K562 (cell line): Measurements from ENCODE around the gene GCG. TPM values are rescaled to one million over a fixed set of nuclear protein-coding genes. Genes with fewer than 3 reads are reported as not detected.

Source experiments
- ATAC-seq: fragments of 200-7000 bp; cut with Tn5 transposase; 3 replicates; pipeline ENCODE4 v1.9.1; 2020; ENCODE audit warnings: moderate library complexity
- BruUV-seq: library from RNA; stranded (reverse); fragments of 400-500 nt; replicated peaks from 2 replicates; lab custom pipeline; 2021; lab: Mats Ljungman, UMichigan
- CTCF ChIA-PET: fragments of 300-600 bp; formaldehyde crosslinking; extraction: SDS; loops from one replicate; lab custom pipeline; 2021; ENCODE audit warnings: low intra/inter-chr PET ratio; lab: Yijun Ruan, JAX
- POLR2A ChIA-PET: fragments of 300-600, 350-650 bp; sonication (Branson Sonifier 250); formaldehyde crosslinking; extraction: SDS; loops from one replicate; lab custom pipeline; 2021; ENCODE audit warnings: antibody characterized with exemption, inconsistent platforms; lab: Yijun Ruan, JAX
- DNase-seq, 4 experiments: peaks; one replicate each; pipeline versions ENCODE4 v3.0.0 to v3.0.0-alpha.2; 2011 to 2018; ENCODE audit warnings: low spot score in 3 of 4, mixed read lengths in 3 of 4; ENCODE audit errors: extremely low read depth in 1 of 4
- FAIRE-seq: peaks from 2 replicates; lab custom pipeline; 2011; peaks lifted over from hg19 to GRCh38; lab: Jason Lieb, UNC
- H2AFZ ChIP-seq: 2 replicates; pipeline ENCODE4 v1.6.0; 2011; ENCODE audit warnings: low read depth, low read length, control low read depth, inconsistent platforms
- H3K27ac ChIP-seq: fragments of 200-600 bp; 3 replicates; pipeline ENCODE4 v1.8.0; 2011; ENCODE audit warnings: low read depth, mild to moderate bottlenecking, control low read depth, inconsistent platforms, low read length, moderate library complexity, mixed read lengths; ENCODE audit errors: extremely low read depth
- H3K27me3 ChIP-seq, 2 experiments: fragments of 300-600 bp in 1 of 2; 2 replicates in 1 of 2; 3 replicates in 1 of 2; pipeline versions ENCODE4 v1.6.0 to v1.8.0; 2011; ENCODE audit warnings: inconsistent platforms in 2 of 2, low read length in 2 of 2, mild to moderate bottlenecking in 1 of 2, mixed read lengths in 1 of 2, moderate library complexity in 1 of 2; ENCODE audit not compliant: control insufficient read depth in 2 of 2, insufficient read depth in 2 of 2
- H3K36me3 ChIP-seq: fragments of 300-600 bp; 3 replicates; pipeline ENCODE4 v1.8.0; 2011; ENCODE audit warnings: mild to moderate bottlenecking, low read length, inconsistent platforms; ENCODE audit not compliant: control insufficient read depth, insufficient read depth
- H3K4me1 ChIP-seq, 2 experiments: fragments of 200-600 bp in 1 of 2; replicated peaks in 1 of 2; 2 replicates in 1 of 2; 3 replicates in 1 of 2; pipeline versions ENCODE4 v1.5.1 to v1.8.0; 2011; ENCODE audit warnings: inconsistent platforms in 2 of 2, low read length in 2 of 2, mild to moderate bottlenecking in 1 of 2, mixed read lengths in 1 of 2, moderate library complexity in 1 of 2; ENCODE audit not compliant: control insufficient read depth in 2 of 2, insufficient read depth in 2 of 2
- H3K4me2 ChIP-seq: 2 replicates; pipeline ENCODE4 v1.6.1; 2011; ENCODE audit warnings: low read length, control low read depth, inconsistent platforms, mixed read lengths; ENCODE audit not compliant: insufficient read depth
- H3K4me3 ChIP-seq: fragments of 200-600 bp; sonication (generic), shearing (Covaris generic); 2 replicates; pipeline ENCODE4 v1.5.1; 2016; ENCODE audit warnings: control low read depth, inconsistent platforms
- H3K79me2 ChIP-seq: fragments of 200-600 bp; 3 replicates; pipeline ENCODE4 v1.8.0; 2011; ENCODE audit warnings: low read length, inconsistent platforms; ENCODE audit not compliant: control insufficient read depth, insufficient read depth
- H3K9ac ChIP-seq, 2 experiments: 2 replicates each; pipeline versions ENCODE4 v1.6.0 to v1.6.1; 2011; ENCODE audit warnings: low read depth in 2 of 2, low read length in 2 of 2, control low read depth in 1 of 2, inconsistent platforms in 1 of 2, mild to moderate bottlenecking in 1 of 2, mixed read lengths in 1 of 2; ENCODE audit not compliant: insufficient read depth in 1 of 2
- H3K9me1 ChIP-seq: one replicate; pipeline ENCODE4 v1.6.0; 2011; ENCODE audit warnings: inconsistent platforms, mild to moderate bottlenecking, low read length, moderate library complexity; ENCODE audit not compliant: control insufficient read depth, insufficient read depth
- H3K9me3 ChIP-seq: replicated peaks from 2 replicates; pipeline ENCODE4 v1.5.1; 2011; ENCODE audit warnings: low read depth, low read length, inconsistent platforms; ENCODE audit not compliant: control insufficient read depth, insufficient read depth
- H4K20me1 ChIP-seq: replicated peaks from 2 replicates; pipeline ENCODE4 v1.6.1; 2011; ENCODE audit warnings: low read length, inconsistent platforms, mixed read lengths; ENCODE audit not compliant: control insufficient read depth, insufficient read depth
- CBFB ChIP-seq: sonication (generic); formaldehyde crosslinking; IDR thresholded peaks from 2 replicates; pipeline ENCODE4 v1.4.0; 2020; ENCODE audit warnings: mild to moderate bottlenecking, missing genetic modification reagents
- CREM ChIP-seq: IDR thresholded peaks from 2 replicates; pipeline ENCODE4 v1.6.1; 2014; ENCODE audit warnings: antibody characterized with exemption, low read depth
- ERF ChIP-seq: fragments of 450-650 bp; formaldehyde crosslinking; IDR thresholded peaks from 2 replicates; pipeline ENCODE4 v1.4.0; 2020; ENCODE audit warnings: mild to moderate bottlenecking, mixed read lengths
- ESRRB ChIP-seq: fragments of 250-450 bp; sonication (Bioruptor Pico); IDR thresholded peaks from 2 replicates; pipeline ENCODE4 v1.5.0; 2020; ENCODE audit warnings: mild to moderate bottlenecking, moderate library complexity, borderline replicate concordance
- IRF2 ChIP-seq: sonication (generic); formaldehyde crosslinking; IDR thresholded peaks from 2 replicates; pipeline ENCODE4 v1.8.1; 2022; ENCODE audit warnings: mild to moderate bottlenecking, missing genetic modification reagents
- STAG1 ChIP-seq: sonication (generic); formaldehyde crosslinking; IDR thresholded peaks from 2 replicates; pipeline ENCODE4 v1.5.0; 2020; ENCODE audit warnings: missing genetic modification reagents, borderline replicate concordance
- ZKSCAN3 ChIP-seq: fragments of 250-450 bp; sonication (Bioruptor Pico); IDR thresholded peaks from 2 replicates; pipeline ENCODE4 v1.4.0; 2020
- ZNF263 ChIP-seq: sonication (generic); formaldehyde crosslinking; IDR thresholded peaks from 2 replicates; pipeline ENCODE4 v1.8.0; 2022; ENCODE audit warnings: mild to moderate bottlenecking, missing genetic modification reagents, borderline replicate concordance
- ZNF324 ChIP-seq: fragments of 250-450 bp; sonication (Bioruptor Pico); IDR thresholded peaks from 2 replicates; pipeline ENCODE4 v1.4.0; 2020; ENCODE audit warnings: mild to moderate bottlenecking
- ZNF444 ChIP-seq: fragments of 250-450 bp; sonication (Bioruptor Pico); IDR thresholded peaks from 2 replicates; pipeline ENCODE4 v1.4.0; 2020; ENCODE audit warnings: mild to moderate bottlenecking, moderate library complexity
- ZNF586 ChIP-seq: fragments of 450-650 bp; formaldehyde crosslinking; conservative IDR thresholded peaks from 2 replicates; pipeline ENCODE4 v1.4.0; 2020; ENCODE audit warnings: mild to moderate bottlenecking, moderate library complexity
- ZNF707 ChIP-seq: fragments of 250-450 bp; sonication (Bioruptor Pico); conservative IDR thresholded peaks from 2 replicates; pipeline ENCODE4 v1.8.0; 2022; ENCODE audit warnings: inconsistent platforms, mild to moderate bottlenecking, moderate library complexity
- ZNF76 ChIP-seq: fragments of 250-450 bp; sonication (Bioruptor Pico); IDR thresholded peaks from 2 replicates; pipeline ENCODE4 v1.4.0; 2020; ENCODE audit warnings: mild to moderate bottlenecking, moderate library complexity, borderline replicate concordance
- WGBS: fragments of 100-300 bp; shearing (Covaris generic); methylation state at CpG from one replicate; pipeline ENCODE4 v1.1.6; 2016; ENCODE audit warnings: low coverage, mixed read lengths; ENCODE audit not compliant: insufficient coverage; ENCODE audit errors: missing lambda C conversion rate; 5-methylcytosine and 5-hydroxymethylcytosine counted together
- in situ Hi-C: fragments of 300-500 bp; cut with MboI; formaldehyde crosslinking; loops from 4 replicates; pipeline ENCODE4 v1.15.0; 2018; ENCODE audit warnings: inconsistent platforms, mixed read lengths
- intact Hi-C: fragments of 100-400 bp; cut with micrococcal nuclease; formaldehyde crosslinking; loops from 2 replicates; pipeline ENCODE4 v1.14.2; 2022
- polyA plus RNA-seq, 8 experiments: library from polyadenylated mRNA; depleted of rRNA in 4 of 8; stranded (reverse) in 5 of 8; unstranded in 3 of 8; fragments of >200 nt; fragmentation: Nextera tagmentation in 2 of 8; fragmentation: Illumina TruSeq in 1 of 8; extraction: Ambion mirVana in 2 of 8; extraction: Trizol in 1 of 8; gene quantifications; 2 replicates each; pipeline versions ENCODE4 v1.2.1 to v1.2.3, GENCODE V29; 2011 to 2014; ENCODE audit warnings: inconsistent platforms in 1 of 8, missing spikeins in 1 of 8
- total RNA-seq, 7 experiments: library from RNA; depleted of rRNA in 6 of 7; stranded (reverse); fragments of >200 nt in 6 of 7; fragmentation: Illumina TruSeq in 2 of 7; extraction: Trizol in 2 of 7; gene quantifications; 2 replicates each; pipeline versions ENCODE4 v1.2.1 to v1.2.3, GENCODE V29; 2011 to 2021; ENCODE audit warnings: low replicate concordance in 1 of 7
- TF ChIP-seq, protein P1 (sequence below): fragments of 450-650 bp; formaldehyde crosslinking; IDR thresholded peaks from 2 replicates; pipeline ENCODE4 v1.4.0; 2020; ENCODE audit warnings: mild to moderate bottlenecking, moderate library complexity
- TF ChIP-seq, protein P2 (sequence below): fragments of 200-800 bp; sonication (Bioruptor generic); IDR thresholded peaks from 2 replicates; pipeline ENCODE4 v1.6.1; 2017; ENCODE audit warnings: missing genetic modification characterization, missing compliant biosample characterization
- TF ChIP-seq, protein P3 (sequence below): fragments of 450-650 bp; formaldehyde crosslinking; IDR thresholded peaks from 2 replicates; pipeline ENCODE4 v1.4.0; 2020; ENCODE audit warnings: mild to moderate bottlenecking
- TF ChIP-seq, protein P4 (sequence below): fragments of 250-450 bp; sonication (Bioruptor Pico); IDR thresholded peaks from 2 replicates; pipeline ENCODE4 v1.8.0; 2022; ENCODE audit warnings: moderate library complexity, mild to moderate bottlenecking, inconsistent platforms

The GCG gene
- total and polyA plus RNA-seq, 9 of the 15 experiments (the other 6 are each of a cell fraction or from before 2014, with no cell fraction given): not detected

DNA sequence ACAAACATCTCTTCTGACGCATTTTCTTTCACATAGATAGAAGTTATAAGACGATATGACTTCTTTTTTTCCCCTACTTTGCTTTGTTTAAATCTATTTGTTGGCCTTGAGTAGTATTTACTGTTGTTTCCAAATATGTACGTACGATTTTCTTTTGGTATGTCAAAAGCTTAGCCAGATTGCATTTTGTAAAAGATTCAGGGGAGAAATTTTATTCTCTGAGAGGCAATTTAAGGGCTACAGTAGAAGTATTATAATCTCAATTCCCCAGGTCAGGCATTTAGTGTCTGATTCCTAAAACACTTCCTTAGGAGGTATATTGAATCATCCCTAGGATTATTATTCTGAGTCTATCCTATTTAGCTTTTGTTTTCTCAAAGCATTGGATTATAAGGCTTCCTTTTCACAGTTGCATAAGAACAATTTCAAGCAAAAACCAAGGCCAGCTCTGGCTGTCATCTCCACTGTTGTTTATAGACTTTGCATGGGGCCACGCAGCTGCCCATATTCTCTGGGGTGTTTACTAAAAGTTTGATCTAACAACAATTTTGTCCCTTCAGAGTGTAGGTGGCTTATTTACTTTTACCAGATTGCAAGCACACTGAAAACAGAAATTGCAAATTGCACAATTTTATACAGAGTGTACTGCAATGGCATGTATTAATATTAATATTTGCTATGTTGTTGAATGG is 33.6 kb upstream of the GCG start:
- Histone ChIP-seq H3K36me3 (no peaks in the 10 kb centered on the region), H3K9me3 (no peaks in the 10 kb centered on the region), H3K4me2 (no peak overlapping the region), H3K4me3 (no peak overlapping the region), H3K27ac (no peak overlapping the region), H3K79me2 (no peaks in the 10 kb centered on the region), H3K9me1 (no peaks in the 10 kb centered on the region), H4K20me1 (no peaks in the 10 kb centered on the region), H3K9ac (no peak overlapping the region), H3K4me1 (no peaks in the 10 kb centered on the region), H3K27me3 (no peaks in the 10 kb centered on the region), H2AFZ (no peak overlapping the region)
- no TSS peak for BruUV-seq
- ATAC-seq (no peak), DNase-seq (no peak), FAIRE-seq (no peak)
- CTCF ChIA-PET: no interaction called here
- POLR2A ChIA-PET: no interaction called here
- in situ Hi-C loops (no loop called here), intact Hi-C loops (no loop called here)
- 0% methylated on average over 5 of the region's 5 CpGs for WGBS
- TF ChIP-seq ZNF324 (CRISPR knock-in tag): no peak
- no peak for TF ChIP-seq ERF (CRISPR knock-in tag)
- no peak for TF ChIP-seq ZNF707
- no peak for TF ChIP-seq ZNF586 (CRISPR knock-in tag)
- TF ChIP-seq ZNF263: no peak
- no peak for TF ChIP-seq ESRRB (CRISPR knock-in tag)
- TF ChIP-seq CBFB (CRISPR knock-in tag): no peak
- TF ChIP-seq, protein P1, sequence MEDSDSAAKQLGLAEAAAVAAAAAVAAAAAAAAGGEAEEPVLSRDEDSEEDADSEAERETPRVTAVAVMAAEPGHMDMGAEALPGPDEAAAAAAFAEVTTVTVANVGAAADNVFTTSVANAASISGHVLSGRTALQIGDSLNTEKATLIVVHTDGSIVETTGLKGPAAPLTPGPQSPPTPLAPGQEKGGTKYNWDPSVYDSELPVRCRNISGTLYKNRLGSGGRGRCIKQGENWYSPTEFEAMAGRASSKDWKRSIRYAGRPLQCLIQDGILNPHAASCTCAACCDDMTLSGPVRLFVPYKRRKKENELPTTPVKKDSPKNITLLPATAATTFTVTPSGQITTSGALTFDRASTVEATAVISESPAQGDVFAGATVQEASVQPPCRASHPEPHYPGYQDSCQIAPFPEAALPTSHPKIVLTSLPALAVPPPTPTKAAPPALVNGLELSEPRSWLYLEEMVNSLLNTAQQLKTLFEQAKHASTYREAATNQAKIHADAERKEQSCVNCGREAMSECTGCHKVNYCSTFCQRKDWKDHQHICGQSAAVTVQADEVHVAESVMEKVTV: no peak
- no peak for TF ChIP-seq ZNF444 (CRISPR knock-in tag)
- TF ChIP-seq, protein P2, sequence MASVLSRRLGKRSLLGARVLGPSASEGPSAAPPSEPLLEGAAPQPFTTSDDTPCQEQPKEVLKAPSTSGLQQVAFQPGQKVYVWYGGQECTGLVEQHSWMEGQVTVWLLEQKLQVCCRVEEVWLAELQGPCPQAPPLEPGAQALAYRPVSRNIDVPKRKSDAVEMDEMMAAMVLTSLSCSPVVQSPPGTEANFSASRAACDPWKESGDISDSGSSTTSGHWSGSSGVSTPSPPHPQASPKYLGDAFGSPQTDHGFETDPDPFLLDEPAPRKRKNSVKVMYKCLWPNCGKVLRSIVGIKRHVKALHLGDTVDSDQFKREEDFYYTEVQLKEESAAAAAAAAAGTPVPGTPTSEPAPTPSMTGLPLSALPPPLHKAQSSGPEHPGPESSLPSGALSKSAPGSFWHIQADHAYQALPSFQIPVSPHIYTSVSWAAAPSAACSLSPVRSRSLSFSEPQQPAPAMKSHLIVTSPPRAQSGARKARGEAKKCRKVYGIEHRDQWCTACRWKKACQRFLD (CRISPR knock-in tag): no peak
- no peak for TF ChIP-seq ZNF76 (CRISPR knock-in tag)
- TF ChIP-seq, protein P3, sequence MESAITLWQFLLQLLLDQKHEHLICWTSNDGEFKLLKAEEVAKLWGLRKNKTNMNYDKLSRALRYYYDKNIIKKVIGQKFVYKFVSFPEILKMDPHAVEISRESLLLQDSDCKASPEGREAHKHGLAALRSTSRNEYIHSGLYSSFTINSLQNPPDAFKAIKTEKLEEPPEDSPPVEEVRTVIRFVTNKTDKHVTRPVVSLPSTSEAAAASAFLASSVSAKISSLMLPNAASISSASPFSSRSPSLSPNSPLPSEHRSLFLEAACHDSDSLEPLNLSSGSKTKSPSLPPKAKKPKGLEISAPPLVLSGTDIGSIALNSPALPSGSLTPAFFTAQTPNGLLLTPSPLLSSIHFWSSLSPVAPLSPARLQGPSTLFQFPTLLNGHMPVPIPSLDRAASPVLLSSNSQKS (CRISPR knock-in tag): no peak
- no peak for TF ChIP-seq STAG1
- no peak for TF ChIP-seq IRF2 (CRISPR knock-in tag)
- no peak for TF ChIP-seq ZKSCAN3 (CRISPR knock-in tag)
- no peak for TF ChIP-seq CREM
- TF ChIP-seq, protein P4, sequence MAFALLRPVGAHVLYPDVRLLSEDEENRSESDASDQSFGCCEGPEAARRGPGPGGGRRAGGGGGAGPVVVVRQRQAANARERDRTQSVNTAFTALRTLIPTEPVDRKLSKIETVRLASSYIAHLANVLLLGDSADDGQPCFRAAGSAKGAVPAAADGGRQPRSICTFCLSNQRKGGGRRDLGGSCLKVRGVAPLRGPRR (CRISPR knock-in tag): no peak
